ENCODE results near the gene RNF214. TPM values are rescaled to one million over a fixed set of nuclear protein-coding genes. Genes with fewer than 3 reads are reported as not detected.

RNF214 gene
- polyA plus RNA-seq, 1 donor from 2014 or later = 7.6 TPM

GRCh38 chr11:117299351-117300282, 67.1 kb downstream of the RNF214 start:
- Histone ChIP-seq H3K9ac (ENCODE audit: low read length) (no peak overlapping the region), H3K27ac (ENCODE audit: low read length) (no peak overlapping the region), H3K9me2 (ENCODE audit: insufficient read depth, low read length) (no peaks in the 10 kb centered on the region), H3K79me2 (replicated peaks; ENCODE audit: insufficient read depth, low read length) (no peaks in the 10 kb centered on the region), H3F3A (ENCODE audit: insufficient read depth, low read length, poor library complexity, severe bottlenecking) (no peaks in the 10 kb centered on the region), H3K4me3 (ENCODE audit: low read length) (no peak overlapping the region), H3K36me3 (ENCODE audit: insufficient read depth, low read length) (no peaks in the 10 kb centered on the region), H3K9me3 (ENCODE audit: low read length) (no peaks in the 10 kb centered on the region), H2AFZ (ENCODE audit: low read depth, low read length) (no peak overlapping the region), H3K4me2 (ENCODE audit: low read length) (no peak overlapping the region), H4K20me1 (ENCODE audit: insufficient read depth) (no peaks in the 10 kb centered on the region), H3K27me3 (ENCODE audit: insufficient read depth, low read depth, low read length) (no peaks in the 10 kb centered on the region)
- TF ChIP-seq RAD21 (conservative IDR thresholded peaks at IDR 0.05) (no peak), MXI1 (conservative IDR thresholded peaks at IDR 0.05; ENCODE audit: poor library complexity, severe bottlenecking) (no peak), POLR2AphosphoS5 (IDR thresholded peaks at IDR 0.05) (no peak), TAF1 (IDR thresholded peaks at IDR 0.05; ENCODE audit: low read depth) (no peak), EP300 (conservative IDR thresholded peaks at IDR 0.05; ENCODE audit: poor library complexity, severe bottlenecking) (no peak), CTCF (IDR thresholded peaks at IDR 0.05; ENCODE audit: poor library complexity, severe bottlenecking) (no peak), SMC3 (conservative IDR thresholded peaks at IDR 0.05; ENCODE audit: poor library complexity) (no peak), EZH2 (IDR thresholded peaks at IDR 0.05; ENCODE audit: borderline replicate concordance, insufficient read depth, low read length, poor library complexity, severe bottlenecking) (no peak)
- TF ChIP-seq, protein P1, sequence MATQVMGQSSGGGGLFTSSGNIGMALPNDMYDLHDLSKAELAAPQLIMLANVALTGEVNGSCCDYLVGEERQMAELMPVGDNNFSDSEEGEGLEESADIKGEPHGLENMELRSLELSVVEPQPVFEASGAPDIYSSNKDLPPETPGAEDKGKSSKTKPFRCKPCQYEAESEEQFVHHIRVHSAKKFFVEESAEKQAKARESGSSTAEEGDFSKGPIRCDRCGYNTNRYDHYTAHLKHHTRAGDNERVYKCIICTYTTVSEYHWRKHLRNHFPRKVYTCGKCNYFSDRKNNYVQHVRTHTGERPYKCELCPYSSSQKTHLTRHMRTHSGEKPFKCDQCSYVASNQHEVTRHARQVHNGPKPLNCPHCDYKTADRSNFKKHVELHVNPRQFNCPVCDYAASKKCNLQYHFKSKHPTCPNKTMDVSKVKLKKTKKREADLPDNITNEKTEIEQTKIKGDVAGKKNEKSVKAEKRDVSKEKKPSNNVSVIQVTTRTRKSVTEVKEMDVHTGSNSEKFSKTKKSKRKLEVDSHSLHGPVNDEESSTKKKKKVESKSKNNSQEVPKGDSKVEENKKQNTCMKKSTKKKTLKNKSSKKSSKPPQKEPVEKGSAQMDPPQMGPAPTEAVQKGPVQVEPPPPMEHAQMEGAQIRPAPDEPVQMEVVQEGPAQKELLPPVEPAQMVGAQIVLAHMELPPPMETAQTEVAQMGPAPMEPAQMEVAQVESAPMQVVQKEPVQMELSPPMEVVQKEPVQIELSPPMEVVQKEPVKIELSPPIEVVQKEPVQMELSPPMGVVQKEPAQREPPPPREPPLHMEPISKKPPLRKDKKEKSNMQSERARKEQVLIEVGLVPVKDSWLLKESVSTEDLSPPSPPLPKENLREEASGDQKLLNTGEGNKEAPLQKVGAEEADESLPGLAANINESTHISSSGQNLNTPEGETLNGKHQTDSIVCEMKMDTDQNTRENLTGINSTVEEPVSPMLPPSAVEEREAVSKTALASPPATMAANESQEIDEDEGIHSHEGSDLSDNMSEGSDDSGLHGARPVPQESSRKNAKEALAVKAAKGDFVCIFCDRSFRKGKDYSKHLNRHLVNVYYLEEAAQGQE (IDR thresholded peaks at IDR 0.05; ENCODE audit: borderline replicate concordance) = no peak

DNA sequence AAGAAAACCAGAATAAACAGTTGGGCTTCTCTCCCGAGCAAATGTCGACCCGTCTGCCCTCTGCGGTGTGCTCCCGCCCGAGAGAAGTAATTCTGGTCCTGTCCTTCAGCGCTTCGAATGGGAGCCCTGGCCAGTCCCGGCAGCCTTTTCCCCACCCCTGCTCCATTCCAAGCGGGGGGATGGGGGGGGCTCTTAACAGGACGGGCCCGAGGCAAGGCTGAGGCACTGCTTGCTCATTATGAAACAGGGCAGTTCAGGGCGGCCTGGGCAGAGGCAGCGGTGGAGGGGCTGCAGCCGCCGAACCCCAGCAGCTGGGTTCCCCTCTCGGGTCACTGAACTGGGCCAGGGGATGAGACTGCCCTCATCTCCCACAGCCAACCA, 67.8 kb downstream of the RNF214 start:
- Histone ChIP-seq H3K9ac (ENCODE audit: low read length) (no peak overlapping the region), H2AFZ (ENCODE audit: low read depth, low read length) (no peak overlapping the region), H3K4me2 (ENCODE audit: low read length) (no peak overlapping the region), H3K36me3 (ENCODE audit: insufficient read depth, low read length) (no peaks in the 10 kb centered on the region), H3K9me3 (ENCODE audit: low read length) (no peaks in the 10 kb centered on the region), H3K27ac (ENCODE audit: low read length) (no peak overlapping the region), H3K27me3 (ENCODE audit: insufficient read depth, low read depth, low read length) (no peaks in the 10 kb centered on the region), H3K4me3 (ENCODE audit: low read length) (no peak overlapping the region), H4K20me1 (ENCODE audit: insufficient read depth) (no peaks in the 10 kb centered on the region), H3K9me2 (ENCODE audit: insufficient read depth, low read length) (no peaks in the 10 kb centered on the region), H3K79me2 (replicated peaks; ENCODE audit: insufficient read depth, low read length) (no peaks in the 10 kb centered on the region), H3F3A (ENCODE audit: insufficient read depth, low read length, poor library complexity, severe bottlenecking) (no peaks in the 10 kb centered on the region)
- no peak for TF ChIP-seq EP300 (conservative IDR thresholded peaks at IDR 0.05; ENCODE audit: poor library complexity, severe bottlenecking)
- no peak for TF ChIP-seq MXI1 (conservative IDR thresholded peaks at IDR 0.05; ENCODE audit: poor library complexity, severe bottlenecking)
- no peak for TF ChIP-seq SMC3 (conservative IDR thresholded peaks at IDR 0.05; ENCODE audit: poor library complexity)
- no peak for TF ChIP-seq POLR2AphosphoS5 (IDR thresholded peaks at IDR 0.05)
- TF ChIP-seq, protein P1 (IDR thresholded peaks at IDR 0.05; ENCODE audit: borderline replicate concordance) = no peak
- no peak for TF ChIP-seq RAD21 (conservative IDR thresholded peaks at IDR 0.05)
- no peak for TF ChIP-seq CTCF (IDR thresholded peaks at IDR 0.05; ENCODE audit: poor library complexity, severe bottlenecking)
- TF ChIP-seq TAF1 (IDR thresholded peaks at IDR 0.05; ENCODE audit: low read depth) = no peak
- TF ChIP-seq EZH2 (IDR thresholded peaks at IDR 0.05; ENCODE audit: borderline replicate concordance, insufficient read depth, low read length, poor library complexity, severe bottlenecking) = no peak
